ENCODE data around the gene HINT3.

DNA sequence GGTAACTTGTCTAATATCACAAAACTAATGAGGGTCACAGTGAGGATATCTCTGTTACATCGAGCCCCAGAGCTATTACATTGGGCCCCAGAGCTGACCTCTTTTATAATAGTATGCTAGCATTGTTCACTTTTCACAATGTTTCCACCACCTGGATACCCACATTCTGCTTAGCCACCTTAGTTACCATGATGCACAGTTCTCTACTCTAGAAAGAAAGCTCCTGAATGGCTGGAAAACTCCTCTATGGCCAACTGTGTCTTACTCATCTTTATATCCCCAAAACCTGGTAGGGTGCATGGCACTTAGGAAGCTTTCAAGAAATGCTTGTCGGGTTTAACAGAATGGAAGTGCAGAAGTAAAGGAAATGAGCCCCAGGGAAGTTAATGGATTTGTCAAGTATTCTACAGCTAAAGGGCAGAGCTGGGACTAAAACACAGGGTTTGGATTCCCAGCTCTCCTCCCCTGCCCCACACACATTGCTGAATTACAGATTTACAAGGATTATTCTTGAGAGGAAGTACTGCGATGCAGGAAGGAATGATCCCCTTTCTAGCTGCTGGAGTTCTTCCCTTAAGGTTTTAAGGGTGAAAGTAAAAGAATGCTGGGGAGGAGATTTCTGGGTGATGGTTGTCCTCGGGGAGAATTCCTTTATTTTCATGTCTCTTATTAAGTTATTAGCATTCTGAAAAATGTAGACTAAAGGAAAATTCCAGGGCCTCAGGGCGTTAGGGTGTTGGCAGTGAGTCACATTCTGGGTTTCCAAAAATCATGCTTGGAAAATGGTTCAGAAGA, 16.1 kb upstream of the HINT3 start:
- TF ChIP-seq, protein P1, sequence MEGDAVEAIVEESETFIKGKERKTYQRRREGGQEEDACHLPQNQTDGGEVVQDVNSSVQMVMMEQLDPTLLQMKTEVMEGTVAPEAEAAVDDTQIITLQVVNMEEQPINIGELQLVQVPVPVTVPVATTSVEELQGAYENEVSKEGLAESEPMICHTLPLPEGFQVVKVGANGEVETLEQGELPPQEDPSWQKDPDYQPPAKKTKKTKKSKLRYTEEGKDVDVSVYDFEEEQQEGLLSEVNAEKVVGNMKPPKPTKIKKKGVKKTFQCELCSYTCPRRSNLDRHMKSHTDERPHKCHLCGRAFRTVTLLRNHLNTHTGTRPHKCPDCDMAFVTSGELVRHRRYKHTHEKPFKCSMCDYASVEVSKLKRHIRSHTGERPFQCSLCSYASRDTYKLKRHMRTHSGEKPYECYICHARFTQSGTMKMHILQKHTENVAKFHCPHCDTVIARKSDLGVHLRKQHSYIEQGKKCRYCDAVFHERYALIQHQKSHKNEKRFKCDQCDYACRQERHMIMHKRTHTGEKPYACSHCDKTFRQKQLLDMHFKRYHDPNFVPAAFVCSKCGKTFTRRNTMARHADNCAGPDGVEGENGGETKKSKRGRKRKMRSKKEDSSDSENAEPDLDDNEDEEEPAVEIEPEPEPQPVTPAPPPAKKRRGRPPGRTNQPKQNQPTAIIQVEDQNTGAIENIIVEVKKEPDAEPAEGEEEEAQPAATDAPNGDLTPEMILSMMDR (IDR thresholded peaks at IDR 0.05) = no peak
- TF ChIP-seq POLR2A (IDR thresholded peaks at IDR 0.05) = no peak
- no peak for TF ChIP-seq POLR2AphosphoS5 (IDR thresholded peaks at IDR 0.05)

Data from prostate gland (tissue), 2 donors.